HEK293T (cell line): ENCODE results near the gene BMAL2.

Source experiments
- ARNT ChIP-seq: fragments of 450-650 bp; IDR thresholded peaks from 2 replicates; pipeline ENCODE4 v1.6.1; 2017; ENCODE audit warnings: mild to moderate bottlenecking
- BHLHE40 ChIP-seq: fragments of 450-650 bp; IDR thresholded peaks from 2 replicates; pipeline ENCODE4 v1.6.1; 2016; ENCODE audit warnings: mild to moderate bottlenecking, moderate library complexity, borderline replicate concordance
- CTBP1 ChIP-seq: fragments of 450-650 bp; IDR thresholded peaks from 2 replicates; pipeline ENCODE4 v1.6.1; 2016; ENCODE audit warnings: borderline replicate concordance
- FOXA1 ChIP-seq: fragments of 450-650 bp; IDR thresholded peaks from 2 replicates; pipeline ENCODE4 v1.6.1; 2016; ENCODE audit warnings: mild to moderate bottlenecking
- FOXK2 ChIP-seq: fragments of 450-650 bp; IDR thresholded peaks from 2 replicates; pipeline ENCODE4 v1.6.1; 2016; ENCODE audit warnings: mild to moderate bottlenecking
- FOXM1 ChIP-seq: fragments of 450-650 bp; IDR thresholded peaks from 2 replicates; pipeline ENCODE4 v1.6.1; 2017; ENCODE audit warnings: mild to moderate bottlenecking, borderline replicate concordance
- SP1 ChIP-seq: fragments of 450-650 bp; IDR thresholded peaks from 2 replicates; pipeline ENCODE4 v1.6.1; 2017
- SUZ12 ChIP-seq: fragments of 450-650 bp; IDR thresholded peaks from 2 replicates; pipeline ENCODE4 v1.6.1; 2016; ENCODE audit warnings: mild to moderate bottlenecking
- TARDBP ChIP-seq: fragments of 450-650 bp; IDR thresholded peaks from 2 replicates; pipeline ENCODE4 v1.6.1; 2016
- ZNF384 ChIP-seq: fragments of 450-650 bp; IDR thresholded peaks from 2 replicates; pipeline ENCODE4 v1.6.1; 2016

DNA sequence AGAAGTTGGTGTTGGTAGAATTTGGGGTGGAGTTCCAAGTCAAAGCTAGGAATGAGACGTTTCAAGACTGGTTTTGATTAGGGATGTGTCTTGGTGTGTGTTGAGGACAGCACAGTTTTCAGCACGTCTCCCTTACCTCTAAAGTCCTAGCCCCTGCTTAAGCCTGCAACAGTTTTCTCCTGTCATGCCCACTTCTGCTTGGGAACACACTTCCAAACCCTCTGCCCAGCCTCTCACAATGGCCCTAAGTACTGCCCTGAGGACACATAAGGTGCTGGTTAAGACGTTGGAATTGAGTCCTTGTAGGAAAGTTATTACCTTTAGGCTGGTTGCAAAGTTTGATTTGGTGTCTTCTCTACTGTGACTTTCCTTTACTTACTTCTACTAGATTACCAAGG, 710 bp upstream of the BMAL2 start:
- TF ChIP-seq TARDBP (no peak), SP1 (no peak), ZNF384 (no peak), CTBP1 (no peak), FOXK2 (no peak), SUZ12 (no peak), FOXM1 (no peak), BHLHE40 (no peak), ARNT (no peak), FOXA1 (no peak)
